Measurements from ENCODE around the gene ZBED4.
A peak's percentile ranks its signal among the peaks of the same experiment; 100 is the strongest.

ZBED4 gene

DNA sequence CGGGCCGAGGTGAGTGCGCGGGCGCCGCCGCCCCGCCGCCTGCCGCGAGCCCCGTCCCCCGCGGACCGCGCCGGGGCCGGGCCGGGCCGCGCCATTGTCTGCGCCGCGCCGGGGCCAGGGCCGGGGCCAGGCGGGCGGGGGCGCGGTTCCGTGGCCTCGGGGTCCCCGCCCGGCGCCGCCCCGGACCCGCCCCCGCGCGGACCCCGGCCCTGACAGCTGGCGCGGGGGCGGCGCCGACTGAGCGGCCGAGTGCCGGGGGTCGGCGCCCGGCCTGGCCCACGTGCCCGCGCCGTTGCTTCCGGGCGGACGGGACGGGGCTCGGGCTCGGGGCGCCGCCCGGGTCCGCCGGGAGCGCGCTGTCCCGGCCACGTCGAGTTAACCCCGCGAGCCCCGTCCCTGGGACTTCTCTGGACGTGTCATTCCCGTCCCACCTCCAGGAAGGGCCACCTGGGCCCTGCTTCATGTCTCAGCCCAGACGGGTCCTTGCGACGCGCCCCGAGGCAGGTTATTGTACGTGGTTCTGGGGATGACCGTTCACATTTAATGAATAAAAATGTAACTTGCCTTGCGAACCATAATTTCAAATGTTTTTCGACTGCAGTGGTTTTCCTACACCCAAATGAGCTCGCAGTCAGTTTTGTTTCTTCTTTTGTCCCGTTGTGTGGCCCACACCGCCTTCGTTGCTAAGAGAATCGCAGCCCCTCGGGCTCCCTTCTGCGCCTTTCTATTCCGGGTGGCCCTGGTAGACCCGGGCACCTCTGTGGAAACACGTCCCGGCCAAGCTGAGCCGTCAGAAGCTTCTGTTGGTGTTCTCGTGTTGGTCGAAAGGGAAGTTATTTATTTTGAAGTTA, 562 bp downstream of the ZBED4 start:
- no peak for TF ChIP-seq CTCF (IDR thresholded peaks at IDR 0.05; ENCODE audit: low read depth, low read length, poor library complexity, severe bottlenecking)
- no peak for TF ChIP-seq EZH2phosphoT487 (IDR thresholded peaks at IDR 0.05; ENCODE audit: borderline replicate concordance, low read length)
- Histone ChIP-seq H3K27me3 (ENCODE audit: control insufficient read depth, low read length) (peaks cover 16% of the 10 kb centered on the region), H3K27ac (ENCODE audit: low read depth, low read length) (peak overlapping the region; percentile 13), H3K36me3 (ENCODE audit: control insufficient read depth, low read length) (peaks cover 35% of the 10 kb centered on the region), H3K4me1 (ENCODE audit: control insufficient read depth, low read length) (peaks cover 25% of the 10 kb centered on the region), H3K9me2 (replicated peaks; ENCODE audit: control insufficient read depth, low read length) (no peaks in the 10 kb centered on the region), H3K4me3 (ENCODE audit: low read length) (peak overlapping the region; percentile 98), H3K9me3 (ENCODE audit: control insufficient read depth, insufficient read depth, low read length) (no peaks in the 10 kb centered on the region), H3K79me2 (ENCODE audit: control insufficient read depth, low read length) (peaks cover 52% of the 10 kb centered on the region), H3K4me2 (ENCODE audit: low read length) (peak overlapping the region; percentile 87), H3F3A (ENCODE audit: control insufficient read depth, insufficient read depth) (peaks cover 2% of the 10 kb centered on the region), H4K20me1 (ENCODE audit: control insufficient read depth, insufficient read depth, low read depth, low read length) (peaks cover 31% of the 10 kb centered on the region)

DNA sequence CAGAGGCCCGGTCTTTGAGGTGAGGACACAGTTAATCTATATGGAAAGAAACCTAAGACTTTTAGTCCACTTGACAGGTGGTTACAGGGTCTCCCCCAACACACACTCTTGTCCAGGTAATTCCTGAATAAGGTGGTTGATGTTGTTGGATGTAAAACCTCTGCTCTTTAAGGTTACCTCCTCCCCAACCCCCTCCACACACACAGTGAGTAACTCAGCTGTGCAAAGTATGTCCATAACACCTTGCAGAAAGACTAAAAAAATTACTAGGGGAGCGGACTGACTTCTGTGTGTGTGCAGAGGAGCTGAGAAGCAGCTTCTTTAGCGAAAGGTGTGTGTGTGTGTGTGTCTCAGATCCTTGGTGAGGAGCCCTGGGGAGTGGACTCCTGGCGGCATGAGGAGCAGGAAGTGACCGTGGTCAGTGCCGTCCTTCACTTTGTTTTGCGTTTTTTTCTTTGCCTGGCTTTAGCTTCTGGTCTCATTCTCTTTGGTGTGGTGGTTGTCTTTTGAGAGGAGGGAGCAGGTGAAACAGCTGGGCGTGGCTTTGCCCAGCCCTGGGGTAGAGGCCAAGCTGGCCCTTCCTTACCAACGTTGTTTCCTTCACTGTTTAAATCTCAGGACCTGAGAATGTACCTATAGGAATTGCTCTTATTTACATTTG, 1.7 kb downstream of the ZBED4 start:
- Histone ChIP-seq H3F3A (ENCODE audit: control insufficient read depth, insufficient read depth) (peaks cover 2% of the 10 kb centered on the region), H3K36me3 (ENCODE audit: control insufficient read depth, low read length) (peaks cover 35% of the 10 kb centered on the region), H3K9me3 (ENCODE audit: control insufficient read depth, insufficient read depth, low read length) (no peaks in the 10 kb centered on the region), H3K4me2 (ENCODE audit: low read length) (peak overlapping the region; percentile 87), H3K27ac (ENCODE audit: low read depth, low read length) (no peak overlapping the region), H3K79me2 (ENCODE audit: control insufficient read depth, low read length) (peaks cover 63% of the 10 kb centered on the region), H3K4me3 (ENCODE audit: low read length) (peak overlapping the region; percentile 98), H3K27me3 (ENCODE audit: control insufficient read depth, low read length) (peaks cover 5% of the 10 kb centered on the region), H3K9me2 (replicated peaks; ENCODE audit: control insufficient read depth, low read length) (no peaks in the 10 kb centered on the region), H4K20me1 (ENCODE audit: control insufficient read depth, insufficient read depth, low read depth, low read length) (peaks cover 31% of the 10 kb centered on the region), H3K4me1 (ENCODE audit: control insufficient read depth, low read length) (peaks cover 25% of the 10 kb centered on the region)
- TF ChIP-seq EZH2phosphoT487 (IDR thresholded peaks at IDR 0.05; ENCODE audit: borderline replicate concordance, low read length) (no peak), CTCF (IDR thresholded peaks at IDR 0.05; ENCODE audit: low read depth, low read length, poor library complexity, severe bottlenecking) (no peak)

DNA sequence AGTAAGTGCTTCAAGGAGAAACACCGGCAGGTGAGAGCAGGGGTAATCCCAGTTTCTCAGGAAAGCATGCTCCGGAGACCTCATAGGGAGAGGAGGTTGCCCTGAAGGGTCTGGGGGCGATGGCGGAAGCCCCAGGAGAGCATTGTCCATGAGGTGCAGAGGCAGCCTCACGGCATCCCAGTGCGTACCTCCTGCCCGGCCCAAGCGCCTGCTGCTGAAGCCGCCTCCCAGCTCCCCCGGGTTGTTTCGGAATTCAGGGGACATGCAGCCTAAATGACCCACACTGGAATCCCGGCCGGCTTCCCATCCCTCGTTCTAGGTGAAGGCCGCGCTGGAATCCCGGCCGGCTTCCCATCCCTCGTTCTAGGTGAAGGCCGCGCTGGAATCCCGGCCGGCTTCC, 2.7 kb downstream of the ZBED4 start:
- H3K4me1 ChIP-seq (ENCODE audit: control insufficient read depth, low read length): peaks cover 25% of the 10 kb centered on the region
- H3K79me2 ChIP-seq (ENCODE audit: control insufficient read depth, low read length): peaks cover 73% of the 10 kb centered on the region
- H3F3A ChIP-seq (ENCODE audit: control insufficient read depth, insufficient read depth): peaks cover 2% of the 10 kb centered on the region; the same call in 1 of the 2 replicates
- H3K9me2 ChIP-seq (replicated peaks; ENCODE audit: control insufficient read depth, low read length): no peaks in the 10 kb centered on the region
- H3K9me3 ChIP-seq (ENCODE audit: control insufficient read depth, insufficient read depth, low read length): no peaks in the 10 kb centered on the region
- H3K36me3 ChIP-seq (ENCODE audit: control insufficient read depth, low read length): peaks cover 35% of the 10 kb centered on the region
- no peaks in the 10 kb centered on the region; the same call in 1 of the 2 replicates for H3K27me3 ChIP-seq (ENCODE audit: control insufficient read depth, low read length)
- H3K27ac ChIP-seq (ENCODE audit: low read depth, low read length): no peak overlapping the region
- peak overlapping the region; percentile 87; the same call in 1 of the 2 replicates for H3K4me2 ChIP-seq (ENCODE audit: low read length)
- peaks cover 31% of the 10 kb centered on the region for H4K20me1 ChIP-seq (ENCODE audit: control insufficient read depth, insufficient read depth, low read depth, low read length)
- H3K4me3 ChIP-seq (ENCODE audit: low read length): no peak overlapping the region
- TF ChIP-seq CTCF (IDR thresholded peaks at IDR 0.05; ENCODE audit: low read depth, low read length, poor library complexity, severe bottlenecking) (no peak), EZH2phosphoT487 (IDR thresholded peaks at IDR 0.05; ENCODE audit: borderline replicate concordance, low read length) (no peak)
